Muscle of leg (tissue), 11 donors: ENCODE results near the gene RIN1. TPM values are rescaled to one million over a fixed set of nuclear protein-coding genes. Genes with fewer than 3 reads are reported as not detected.

Experiments
- DNase-seq: peaks from one replicate; pipeline ENCODE4 v3.0.0; 2013
- H3K27ac ChIP-seq: one replicate; pipeline ENCODE4 v1.5.1; 2013; ENCODE audit warnings: mild to moderate bottlenecking, low read length, control low read depth
- H3K27me3 ChIP-seq: one replicate; pipeline ENCODE4 v1.6.1; 2013; ENCODE audit warnings: low read length; ENCODE audit not compliant: control insufficient read depth, insufficient read depth
- H3K36me3 ChIP-seq: one replicate; pipeline ENCODE4 v1.6.1; 2013; ENCODE audit warnings: low read length; ENCODE audit not compliant: control insufficient read depth, insufficient read depth
- H3K4me1 ChIP-seq: one replicate; pipeline ENCODE4 v1.6.1; 2013; ENCODE audit warnings: low read length; ENCODE audit not compliant: control insufficient read depth, insufficient read depth
- H3K4me3 ChIP-seq: one replicate; pipeline ENCODE4 v1.5.1; 2013; ENCODE audit warnings: low read length, control low read depth
- H3K9me3 ChIP-seq: replicated peaks from 2 replicates; pipeline ENCODE4 v1.6.1; 2013; ENCODE audit warnings: low read depth, low read length; ENCODE audit not compliant: control insufficient read depth
- WGBS: methylation state at CpG from one replicate; pipeline ENCODE4 v1.1.5; 2013; ENCODE audit warnings: missing lambda C conversion rate; ENCODE audit not compliant: insufficient coverage; 5-methylcytosine and 5-hydroxymethylcytosine counted together
- polyA plus RNA-seq, 8 donors: library from polyadenylated mRNA; unstranded; fragments of 120-200 nt; gene quantifications; one replicate each; pipeline versions ENCODE4 v1.2.1 to v1.2.3, GENCODE V29; 2013; ENCODE audit warnings: inconsistent platforms in 1 of 8, low replicate concordance in 1 of 8; ENCODE audit not compliant: insufficient read length in 8 of 8, insufficient read depth in 1 of 8
- total RNA-seq: library from RNA; stranded (reverse); fragments of 120-200 nt; gene quantifications from one replicate; pipeline ENCODE4 v1.2.4, GENCODE V29; 2013

RIN1 gene
- total and polyA plus RNA-seq, 9 donors, result 5.3 to 9.6 (median 7.6) TPM

GRCh38 chr11:66333896-66334604, 2.2 kb downstream of the RIN1 start:
- Histone ChIP-seq H3K4me3 (no peak overlapping the region), H3K9me3 (no peaks in the 10 kb centered on the region), H3K4me1 (peaks cover 37% of the 10 kb centered on the region), H3K27ac (no peak overlapping the region), H3K36me3 (peaks cover 41% of the 10 kb centered on the region), H3K27me3 (no peaks in the 10 kb centered on the region)
- 53% methylated on average over 24 of the region's 29 CpGs for WGBS
- DNase-seq, result peak; percentile 4

- Histone ChIP-seq H3K4me3 (no peak overlapping the region), H3K27me3 (no peaks in the 10 kb centered on the region), H3K36me3 (peaks cover 34% of the 10 kb centered on the region), H3K9me3 (no peaks in the 10 kb centered on the region), H3K27ac (no peak overlapping the region), H3K4me1 (peaks cover 42% of the 10 kb centered on the region)
- 91% methylated on average over 11 of the region's 19 CpGs for WGBS
- peak; percentile 2 for DNase-seq
Measured at GRCh38 chr11:66333220-66333877, 2.9 kb downstream of the RIN1 start.

DNA sequence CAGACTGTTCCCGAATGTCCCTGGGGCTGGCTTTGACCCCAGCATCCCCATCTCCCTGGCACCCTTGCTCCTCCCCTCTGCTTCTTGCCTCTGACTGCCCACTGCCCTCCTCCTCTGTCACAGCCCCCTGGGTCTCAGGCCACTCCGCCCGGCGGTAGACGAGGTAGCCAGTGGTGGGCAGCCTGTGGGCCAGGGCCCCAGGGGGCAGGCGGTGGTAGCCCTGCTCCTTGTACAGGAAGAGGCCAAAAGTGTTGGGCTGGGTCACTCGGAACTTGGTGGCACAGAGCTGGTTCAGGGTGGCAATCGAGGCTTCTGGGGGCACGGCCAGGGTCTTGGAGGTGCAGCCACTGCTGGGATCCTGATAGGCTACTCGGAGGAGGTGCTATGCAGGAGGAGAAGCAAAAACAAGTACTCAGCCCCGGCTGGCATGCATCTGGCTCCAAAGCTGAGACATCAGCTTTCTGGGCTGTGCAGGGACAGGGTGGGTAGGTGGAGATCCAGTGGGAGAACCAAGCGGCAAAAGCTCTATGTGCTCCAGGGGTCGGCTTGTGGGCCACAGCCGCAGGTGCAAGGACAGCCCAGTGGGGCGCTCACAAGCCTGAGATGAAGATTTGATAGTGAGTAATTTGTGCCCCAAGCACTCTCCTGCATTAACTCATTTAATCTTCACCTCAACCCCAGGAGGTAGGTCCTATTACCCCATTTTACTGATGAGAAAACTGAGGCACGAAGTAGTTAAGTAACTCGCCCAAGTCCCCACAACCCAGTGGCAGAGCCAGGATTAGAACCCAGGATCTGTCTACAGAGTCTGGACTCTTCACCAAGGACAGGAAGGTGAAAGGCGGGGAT, 3.6 kb downstream of the RIN1 start:
- Histone ChIP-seq H3K27ac (no peak overlapping the region), H3K4me1 (peaks cover 43% of the 10 kb centered on the region), H3K4me3 (no peak overlapping the region), H3K9me3 (no peaks in the 10 kb centered on the region), H3K36me3 (peaks cover 28% of the 10 kb centered on the region), H3K27me3 (no peaks in the 10 kb centered on the region)
- DNase-seq, result peak; percentile 1
- 92% methylated on average over 12 of the region's 18 CpGs for whole genome bisulfite sequencing

DNA sequence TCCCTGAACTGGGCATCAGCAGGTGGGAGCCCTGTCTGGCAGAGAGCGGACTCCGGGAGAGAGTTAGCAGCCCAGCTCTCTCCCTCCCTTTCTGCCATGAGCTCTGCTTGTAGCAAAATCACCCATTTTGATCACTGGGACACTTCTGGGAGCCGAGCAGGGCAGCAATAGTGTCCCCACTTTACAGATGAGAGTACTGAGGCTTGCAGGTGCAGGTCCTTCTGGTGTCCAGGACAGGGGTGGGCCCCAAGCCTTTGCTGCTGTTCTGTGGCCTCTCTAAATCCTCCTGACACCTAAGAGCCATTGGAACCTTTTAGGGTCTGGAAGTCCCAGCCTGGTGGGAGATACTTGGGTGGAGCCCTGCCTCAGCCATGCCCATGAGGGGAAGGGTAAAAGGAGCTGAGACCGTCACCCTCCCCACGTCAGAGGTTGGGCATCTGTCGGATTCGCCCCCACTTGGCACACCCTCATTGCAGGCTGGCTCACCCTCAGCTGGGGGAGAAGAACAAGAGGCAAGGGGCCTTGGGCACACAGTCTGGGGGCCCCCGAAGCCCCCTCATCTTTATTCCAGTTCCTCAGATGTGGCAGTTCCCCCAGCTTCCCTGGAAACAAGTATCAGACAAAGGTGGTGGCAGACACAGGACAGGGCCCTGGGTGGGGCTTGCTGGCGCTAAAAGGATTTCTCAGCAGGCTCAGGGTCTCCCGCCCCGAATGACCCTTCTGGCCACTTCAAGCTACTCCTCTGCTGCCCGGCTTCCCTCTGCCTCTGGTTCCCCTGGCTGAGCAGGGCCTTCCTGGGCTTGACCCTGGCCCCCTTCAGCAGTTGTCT, 4.5 kb downstream of the RIN1 start:
- WGBS, result 85% methylated on average over 7 of the region's 12 CpGs

GRCh38 chr11:66330931-66331330, 5.3 kb downstream of the RIN1 start:
- Histone ChIP-seq H3K4me3 (no peak overlapping the region), H3K36me3 (peaks cover 22% of the 10 kb centered on the region), H3K27ac (no peak overlapping the region), H3K9me3 (no peaks in the 10 kb centered on the region), H3K4me1 (peaks cover 43% of the 10 kb centered on the region), H3K27me3 (no peaks in the 10 kb centered on the region)
- WGBS, result 54% methylated on average over 6 of the region's 10 CpGs
- DNase-seq, result no peak

More for the DNA sequence above, 4.5 kb downstream of the RIN1 start:
- Histone ChIP-seq H3K27me3 (no peaks in the 10 kb centered on the region), H3K4me3 (no peak overlapping the region), H3K4me1 (peaks cover 43% of the 10 kb centered on the region), H3K36me3 (peaks cover 22% of the 10 kb centered on the region), H3K27ac (no peak overlapping the region), H3K9me3 (no peaks in the 10 kb centered on the region)
- no peak for DNase-seq

DNA sequence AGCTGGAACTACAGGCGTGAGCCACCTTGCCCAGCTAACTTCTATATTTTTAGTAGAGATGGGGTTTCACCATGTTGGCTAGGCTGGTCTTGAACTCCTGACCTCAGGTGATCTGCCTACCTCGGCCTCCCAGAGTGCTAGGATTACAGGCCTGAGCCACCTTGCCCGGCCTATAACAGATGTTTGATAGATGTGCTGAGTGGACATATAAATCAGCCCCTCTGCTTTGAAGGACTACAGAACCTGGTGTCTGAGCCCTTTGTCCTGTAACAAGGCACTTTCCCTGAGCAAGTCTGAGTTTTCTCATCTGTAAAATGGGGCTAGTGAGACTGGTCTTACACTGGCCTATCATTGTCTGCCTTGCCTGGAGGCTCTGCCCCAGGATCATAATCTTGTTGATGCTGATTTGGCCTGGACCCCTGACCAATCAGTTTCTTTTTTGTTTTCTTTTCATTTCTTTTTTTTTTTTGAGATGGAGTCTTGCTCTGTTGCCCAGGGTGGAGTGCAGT, 7.0 kb downstream of the RIN1 start:
- DNase-seq, result no peak
- H3K4me1 ChIP-seq, result peaks cover 43% of the 10 kb centered on the region
- WGBS, result 100% methylated on average over 1 of the region's 3 CpGs

GRCh38 chr11:66328302-66329144, 7.7 kb downstream of the RIN1 start:
- Histone ChIP-seq H3K9me3 (no peaks in the 10 kb centered on the region), H3K4me3 (no peak overlapping the region), H3K36me3 (peaks cover 22% of the 10 kb centered on the region), H3K27ac (peak overlapping the region; percentile 38), H3K4me1 (peaks cover 43% of the 10 kb centered on the region), H3K27me3 (no peaks in the 10 kb centered on the region)
- DNase-seq, result peak; percentile 81
- WGBS, result 12% methylated on average over 13 of the region's 19 CpGs

More for the DNA sequence above, 7.0 kb downstream of the RIN1 start:
- H3K4me3 ChIP-seq, result no peak overlapping the region
- H3K27me3 ChIP-seq, result no peaks in the 10 kb centered on the region
- H3K36me3 ChIP-seq, result peaks cover 22% of the 10 kb centered on the region
- H3K27ac ChIP-seq, result no peak overlapping the region
- no peaks in the 10 kb centered on the region for H3K9me3 ChIP-seq

DNA sequence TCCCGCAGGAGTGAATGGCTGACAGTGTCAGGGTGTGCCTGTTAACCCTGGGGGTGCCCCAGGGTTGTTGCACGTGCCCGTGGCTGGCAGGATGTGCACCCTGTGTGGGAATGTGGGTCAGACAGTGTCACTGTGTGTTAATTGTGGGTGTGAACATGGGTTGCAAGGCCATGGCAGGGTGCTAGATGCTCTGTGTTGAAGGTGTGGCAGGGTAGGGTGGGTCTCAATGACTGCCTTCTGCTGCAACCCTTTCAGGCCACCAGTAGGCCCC, 8.3 kb downstream of the RIN1 start:
- H3K4me3 ChIP-seq, result no peak overlapping the region
- WGBS, result 64% methylated on average over 3 of the region's 3 CpGs
- no peak for DNase-seq
- H3K27me3 ChIP-seq, result no peaks in the 10 kb centered on the region
- H3K4me1 ChIP-seq, result peaks cover 44% of the 10 kb centered on the region
- H3K9me3 ChIP-seq, result no peaks in the 10 kb centered on the region
- H3K36me3 ChIP-seq, result peaks cover 19% of the 10 kb centered on the region
- peak overlapping the region; percentile 38 for H3K27ac ChIP-seq
